HG03575 (cell line): ENCODE measurements around the gene OAS1.
"Not testable (repeated sequence)": the region's sequence is repeated elsewhere in the genome, so short reads cannot be mapped to it uniquely, and the experiment has no call there.

Experiments used
- ATAC-seq: cut with Tn5 transposase; IDR thresholded peaks from one replicate; pipeline ENCODE4 v1.9.1; 2021; ENCODE audit not compliant: unreplicated experiment, insufficient number of reproducible peaks, low FRiP score; ENCODE audit errors: extremely low read depth

OAS1 gene

DNA sequence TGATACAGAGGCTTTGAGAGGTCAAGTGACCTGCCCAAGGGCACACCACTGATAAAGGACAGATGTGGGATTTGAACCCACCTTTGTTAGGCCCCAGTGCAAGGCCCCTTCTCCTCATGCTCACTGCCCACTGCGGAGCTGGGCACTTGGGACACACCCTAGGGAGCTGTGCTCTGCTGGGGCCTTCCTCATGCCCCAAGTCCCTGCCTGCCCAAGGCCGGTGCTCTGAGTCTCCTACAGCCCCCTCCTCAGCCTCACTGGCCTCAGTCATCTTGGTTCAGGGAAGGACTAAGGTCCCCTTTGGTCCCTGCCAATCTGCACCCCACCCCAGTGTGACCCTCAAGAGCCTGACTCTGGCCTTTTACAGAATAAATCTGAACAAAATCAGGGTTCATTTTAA is 23.6 kb downstream of the OAS1 start:
- ATAC-seq = no peak

DNA sequence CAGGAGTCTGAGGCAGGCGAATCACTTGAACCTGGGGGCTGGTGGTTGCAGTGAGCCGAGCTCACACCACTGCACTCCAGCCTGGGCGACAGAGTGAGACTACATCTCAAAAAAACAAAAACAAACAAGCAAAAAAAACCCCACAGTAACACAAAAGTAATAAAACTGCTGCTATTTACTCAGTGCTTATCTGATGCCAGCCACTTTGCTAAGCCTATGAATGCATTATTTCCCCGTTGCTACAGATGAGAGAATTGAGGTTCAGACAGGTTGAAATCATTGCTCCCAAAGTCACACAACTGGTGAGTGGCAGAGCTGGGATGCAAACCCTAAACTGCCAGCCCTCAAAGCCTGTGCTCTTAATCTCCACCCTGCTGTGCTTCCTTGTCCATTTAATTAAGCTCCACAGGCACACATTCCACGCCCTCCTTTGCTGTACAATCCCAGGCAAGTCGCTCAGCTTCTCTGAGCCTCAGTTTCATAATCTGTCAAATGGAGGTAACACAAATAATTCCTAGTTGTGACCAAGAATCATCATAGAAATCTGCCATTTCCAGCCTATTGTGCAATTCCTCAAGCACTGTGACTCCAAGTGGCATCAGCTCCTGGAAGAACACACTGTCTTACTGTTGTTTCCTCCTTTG is 25.8 kb downstream of the OAS1 start:
- ATAC-seq = no peak

DNA sequence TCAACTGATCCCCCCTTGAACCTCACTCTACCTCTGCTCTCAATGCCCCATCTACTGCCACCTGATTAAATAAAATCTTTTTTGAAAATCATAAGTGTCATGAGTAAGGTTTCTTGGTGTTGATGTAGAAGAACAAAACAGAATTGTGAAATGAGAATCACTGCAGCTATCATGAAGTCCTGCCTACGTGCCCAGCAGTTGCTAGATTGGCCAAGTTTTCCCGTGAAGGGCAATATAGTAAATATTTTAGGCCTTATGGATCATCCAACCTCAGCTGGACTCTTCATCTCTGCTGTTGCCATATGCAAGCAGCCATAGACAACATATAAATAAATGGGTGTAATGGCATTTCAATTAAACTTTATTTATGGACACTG is 26.4 kb downstream of the OAS1 start:
- no peak for ATAC-seq

DNA sequence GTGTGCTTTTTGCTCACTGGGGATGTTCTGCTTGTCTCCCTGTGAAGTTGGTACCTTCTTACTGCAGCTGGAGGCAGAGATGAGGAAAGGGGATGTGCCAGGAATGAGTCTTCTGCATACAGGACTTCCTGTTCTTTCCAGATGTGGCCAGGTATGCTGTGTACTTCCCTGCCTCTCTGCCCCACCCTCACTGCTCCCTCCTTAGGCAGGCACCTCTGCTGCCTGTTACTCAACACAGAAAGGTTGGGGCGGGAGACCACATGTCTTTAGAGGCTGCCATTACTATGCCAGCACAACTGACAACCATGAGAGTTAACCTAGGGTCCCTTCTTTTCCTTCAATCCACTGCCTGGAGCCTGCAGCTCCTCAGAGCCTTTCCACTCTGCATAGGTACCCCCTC is 29.5 kb downstream of the OAS1 start:
- ATAC-seq = no peak

DNA sequence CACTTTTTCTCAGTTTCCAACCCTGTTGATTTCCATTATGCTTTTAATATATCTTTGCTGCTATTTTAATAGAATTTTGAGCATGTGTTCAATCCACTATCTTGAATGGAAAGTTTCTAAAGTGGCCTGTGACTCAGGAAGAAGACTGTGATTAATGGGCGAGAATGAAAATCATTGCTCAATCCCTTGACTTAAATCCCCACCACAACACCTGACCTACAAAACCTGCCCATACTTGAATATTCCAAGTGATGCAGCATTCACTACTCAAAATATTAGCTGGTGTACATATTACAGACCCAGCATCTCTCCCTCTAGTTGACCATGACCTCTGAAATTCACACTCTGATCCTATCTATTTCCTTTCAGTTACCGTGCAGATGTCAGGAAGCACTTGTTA is 30.2 kb downstream of the OAS1 start:
- no peak for ATAC-seq

DNA sequence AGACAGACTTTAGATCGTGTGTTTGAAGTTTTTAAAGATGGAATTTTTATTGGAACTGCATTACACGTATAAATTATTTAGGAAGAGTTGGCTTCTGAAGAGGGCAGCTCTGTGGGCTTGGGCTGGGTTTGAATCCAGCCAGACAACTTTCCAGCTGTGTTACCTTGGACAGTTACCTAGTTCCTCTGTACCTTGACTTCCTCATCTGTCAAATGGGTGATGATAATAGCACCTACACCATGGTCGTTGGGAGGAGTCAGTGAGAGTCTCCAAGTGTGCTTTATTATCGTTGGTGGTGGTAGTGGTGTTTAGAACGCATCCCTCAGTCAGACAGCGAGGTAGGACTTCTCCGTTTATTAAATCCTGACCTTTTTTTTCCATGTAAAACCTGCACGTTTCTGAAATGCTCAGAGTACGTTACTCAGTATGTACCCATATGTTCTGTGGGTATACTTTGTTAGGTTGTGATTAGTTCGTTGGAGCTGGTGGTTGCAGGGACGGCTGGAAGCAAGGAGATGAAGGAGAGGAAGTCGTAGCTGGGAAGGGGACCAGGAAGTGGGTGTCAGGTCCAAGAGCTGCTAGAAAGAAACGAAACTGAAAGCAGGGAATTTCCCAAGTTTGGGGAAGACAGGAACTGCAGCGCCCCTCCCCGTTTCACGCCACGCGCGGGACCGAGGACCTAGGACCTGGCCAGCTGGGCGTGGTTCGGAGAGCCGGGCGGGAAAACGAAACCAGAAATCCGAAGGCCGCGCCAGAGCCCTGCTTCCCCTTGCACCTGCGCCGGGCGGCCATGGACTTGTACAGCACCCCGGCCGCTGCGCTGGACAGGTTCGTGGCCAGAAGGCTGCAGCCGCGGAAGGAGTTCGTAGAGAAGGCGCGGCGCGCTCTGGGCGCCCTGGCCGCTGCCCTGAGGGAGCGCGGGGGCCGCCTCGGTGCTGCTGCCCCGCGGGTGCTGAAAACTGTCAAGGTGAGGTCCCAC is 31.3 kb downstream of the OAS1 start, which contains the start of gene OAS3:
OAS3 (plus strand) TSS at position 734 of the 979 bp plus-strand sequence; CDS start at position 791, 57 bp downstream.
- ATAC-seq = no peak

DNA sequence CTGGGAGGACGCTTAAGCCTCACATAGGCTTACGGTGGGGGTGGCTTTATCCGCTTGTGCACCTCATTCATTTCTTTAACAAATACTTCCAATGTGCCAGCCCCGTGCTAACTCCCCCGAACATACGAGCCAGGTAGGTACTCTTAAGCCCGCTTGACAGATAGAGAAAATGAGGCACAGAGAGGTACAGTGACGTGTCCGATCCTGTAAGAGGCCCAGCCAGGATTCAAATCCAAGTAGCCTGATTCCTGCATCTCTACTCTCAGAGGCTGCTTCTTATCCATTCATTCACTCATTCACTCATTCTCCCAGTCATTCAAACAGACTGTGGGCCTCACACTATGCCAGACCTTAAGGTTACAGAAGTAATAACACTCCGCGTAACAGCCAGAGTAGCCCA is 32.0 kb downstream of the OAS1 start:
- ATAC-seq = no peak

DNA sequence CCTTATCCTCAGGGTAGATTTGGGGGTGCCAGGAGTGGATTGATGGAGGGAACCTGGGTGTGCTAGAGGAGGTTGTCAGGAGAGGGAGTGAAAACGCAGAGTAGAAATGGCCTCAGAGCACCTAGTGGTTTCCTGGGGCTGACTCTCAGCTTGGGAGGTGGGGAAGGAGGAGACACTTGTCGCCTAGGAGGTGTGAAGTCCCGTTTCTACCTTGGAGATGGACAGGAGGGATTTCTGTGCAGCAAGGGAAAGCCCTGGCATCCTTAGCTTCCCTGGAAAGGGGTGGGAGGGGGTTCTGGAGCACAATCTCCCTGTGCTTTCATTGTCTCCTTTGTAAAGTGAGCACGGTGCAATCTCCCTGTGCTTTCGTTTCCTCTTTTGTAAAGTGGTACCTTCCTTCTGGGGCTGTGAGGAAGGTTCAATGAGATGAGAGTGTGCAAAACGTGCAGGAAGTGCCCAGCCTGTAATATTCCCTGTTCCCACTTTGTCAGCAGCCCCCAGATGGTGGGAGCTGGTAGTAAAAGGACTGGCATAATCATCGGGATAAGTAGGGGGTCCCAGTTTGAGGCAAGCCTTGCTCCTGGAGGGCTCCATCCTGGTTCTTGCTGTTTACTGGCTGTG is 33.1 kb downstream of the OAS1 start:
- no peak for ATAC-seq

DNA sequence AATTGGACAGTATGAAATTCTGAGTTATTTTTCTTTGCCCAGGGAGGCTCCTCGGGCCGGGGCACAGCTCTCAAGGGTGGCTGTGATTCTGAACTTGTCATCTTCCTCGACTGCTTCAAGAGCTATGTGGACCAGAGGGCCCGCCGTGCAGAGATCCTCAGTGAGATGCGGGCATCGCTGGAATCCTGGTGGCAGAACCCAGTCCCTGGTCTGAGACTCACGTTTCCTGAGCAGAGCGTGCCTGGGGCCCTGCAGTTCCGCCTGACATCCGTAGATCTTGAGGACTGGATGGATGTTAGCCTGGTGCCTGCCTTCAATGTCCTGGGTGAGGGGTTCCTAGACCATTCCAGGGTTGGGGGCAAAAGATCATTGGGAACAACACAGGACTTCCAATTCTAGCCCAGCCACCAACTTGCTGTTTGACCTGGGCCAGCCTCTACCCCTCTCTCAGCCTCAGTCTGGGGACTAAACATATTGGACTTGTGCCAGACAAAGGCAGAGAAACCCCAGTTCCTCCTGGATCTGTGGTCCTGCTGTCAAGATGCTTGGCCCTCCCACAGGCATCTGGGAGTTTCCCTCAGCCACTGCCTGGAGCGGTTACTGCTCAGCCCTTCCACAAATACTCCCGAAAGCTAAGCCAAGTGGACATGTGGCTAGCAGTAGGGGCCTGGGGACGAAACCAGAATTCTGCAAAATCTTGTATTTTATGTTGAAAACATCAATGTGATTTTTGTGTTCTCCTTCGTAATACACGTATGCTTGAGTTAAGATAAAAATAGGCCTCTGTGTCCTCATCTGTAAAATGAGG is 35.0 kb downstream of the OAS1 start:
- ATAC-seq = no peak

DNA sequence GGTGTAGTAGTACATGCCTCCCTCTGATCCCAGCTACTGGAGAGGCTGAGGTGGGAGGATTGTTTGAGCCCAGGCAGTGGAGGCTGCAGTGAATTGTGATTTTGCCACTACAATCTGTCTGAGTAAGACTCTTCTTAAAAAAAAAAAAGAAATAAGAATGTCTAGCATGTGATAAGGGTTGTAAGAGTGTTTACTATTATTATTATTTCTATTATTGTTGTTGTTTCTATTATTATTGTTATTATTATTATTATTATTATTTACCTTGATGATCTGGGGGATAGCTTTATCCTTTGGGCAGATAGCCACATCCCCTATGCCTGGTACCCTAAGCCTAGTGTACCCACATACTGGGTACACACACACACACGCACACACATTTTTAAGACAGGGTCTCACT is 35.8 kb downstream of the OAS1 start:
- ATAC-seq = no peak

DNA sequence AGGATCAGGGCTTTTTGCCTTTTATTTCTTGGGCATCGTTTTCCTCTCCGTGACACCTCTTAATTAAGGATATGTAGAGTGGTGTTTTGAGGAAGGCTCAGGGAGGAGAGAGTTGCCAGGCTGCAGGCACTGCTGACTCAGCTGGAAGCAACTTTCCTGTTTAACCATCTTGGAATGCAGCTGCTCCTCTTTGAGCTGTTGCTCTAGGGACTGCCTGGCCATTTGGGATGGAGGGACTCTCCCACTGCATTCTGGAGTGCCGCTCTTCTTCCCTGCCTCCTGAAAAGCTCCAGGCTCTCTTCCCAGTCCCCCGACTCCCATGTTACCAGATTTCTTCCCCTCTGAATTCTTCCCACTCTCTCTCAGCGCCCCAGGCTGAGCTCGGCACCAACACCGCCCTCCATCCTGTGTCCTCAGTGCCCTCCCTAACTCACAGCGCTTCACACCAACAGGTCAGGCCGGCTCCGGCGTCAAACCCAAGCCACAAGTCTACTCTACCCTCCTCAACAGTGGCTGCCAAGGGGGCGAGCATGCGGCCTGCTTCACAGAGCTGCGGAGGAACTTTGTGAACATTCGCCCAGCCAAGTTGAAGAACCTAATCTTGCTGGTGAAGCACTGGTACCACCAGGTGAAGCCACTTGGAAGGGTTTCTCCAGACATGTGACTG is 37.4 kb downstream of the OAS1 start:
- ATAC-seq = no peak

DNA sequence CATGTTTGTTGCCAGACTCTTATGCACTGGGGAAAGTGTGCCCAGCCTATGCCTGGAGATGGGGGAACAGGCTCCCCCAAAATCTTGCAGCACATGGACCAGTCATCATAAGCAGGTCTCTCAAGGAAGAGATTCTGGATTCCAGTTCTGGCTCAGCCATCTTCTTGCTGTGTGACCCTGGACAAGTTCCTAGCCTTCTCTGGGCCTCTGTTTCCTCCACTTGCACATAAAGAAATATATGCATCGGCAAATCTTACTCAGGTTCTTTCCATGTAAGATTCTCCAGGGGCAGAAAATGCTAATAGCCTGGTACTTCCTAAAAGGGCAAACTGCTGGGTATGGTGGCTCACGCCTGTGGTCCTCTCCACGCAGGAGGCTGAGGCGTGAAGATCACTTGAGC is 38.8 kb downstream of the OAS1 start:
- no peak for ATAC-seq

DNA sequence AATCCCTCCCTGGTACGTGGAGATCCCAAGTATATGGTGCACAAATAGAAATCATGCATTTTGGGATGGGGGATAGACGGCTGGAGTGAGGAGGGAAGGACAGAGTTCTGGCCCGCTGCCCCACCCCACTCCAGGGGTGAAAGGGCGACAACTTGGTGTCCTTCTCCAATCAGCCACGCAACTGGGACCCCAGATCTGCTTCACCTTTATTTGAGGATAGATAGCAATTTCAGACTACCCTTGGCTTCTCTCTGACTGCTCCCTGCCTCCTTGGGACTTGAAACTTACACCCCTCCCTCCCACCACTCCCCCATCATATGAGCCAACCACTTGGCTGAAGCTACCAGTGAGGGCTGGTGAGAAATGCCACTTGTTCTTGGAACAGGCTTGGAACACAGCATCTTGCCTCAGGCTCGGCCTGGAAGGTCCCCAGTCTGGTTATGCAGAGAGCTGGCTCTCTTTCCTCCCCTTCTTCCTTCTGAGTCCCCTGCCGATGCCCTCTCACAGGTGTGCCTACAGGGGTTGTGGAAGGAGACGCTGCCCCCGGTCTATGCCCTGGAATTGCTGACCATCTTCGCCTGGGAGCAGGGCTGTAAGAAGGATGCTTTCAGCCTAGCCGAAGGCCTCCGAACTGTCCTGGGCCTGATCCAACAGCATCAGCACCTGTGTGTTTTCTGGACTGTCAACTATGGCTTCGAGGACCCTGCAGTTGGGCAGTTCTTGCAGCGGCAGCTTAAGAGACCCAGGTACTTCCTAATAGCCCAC is 39.7 kb downstream of the OAS1 start:
- no peak for ATAC-seq

DNA sequence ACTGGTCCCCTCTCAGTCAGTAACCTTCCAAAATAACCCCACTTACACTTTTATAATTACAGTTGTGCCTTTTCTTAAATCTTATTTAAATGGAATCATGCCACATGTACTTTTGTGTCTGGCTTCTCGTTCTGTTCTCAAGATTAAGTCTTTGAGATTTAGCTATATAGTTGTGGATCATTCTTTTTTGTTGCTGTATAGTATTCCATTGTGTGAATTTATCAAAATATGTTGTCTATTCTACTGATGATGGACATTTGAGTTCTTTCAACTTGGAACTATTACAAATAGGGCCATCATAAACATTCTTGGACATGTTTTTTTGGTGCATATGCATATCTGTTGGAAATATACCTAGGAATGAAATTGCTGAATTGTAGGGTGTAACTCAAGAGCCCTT is 40.6 kb downstream of the OAS1 start:
- ATAC-seq = no peak

DNA sequence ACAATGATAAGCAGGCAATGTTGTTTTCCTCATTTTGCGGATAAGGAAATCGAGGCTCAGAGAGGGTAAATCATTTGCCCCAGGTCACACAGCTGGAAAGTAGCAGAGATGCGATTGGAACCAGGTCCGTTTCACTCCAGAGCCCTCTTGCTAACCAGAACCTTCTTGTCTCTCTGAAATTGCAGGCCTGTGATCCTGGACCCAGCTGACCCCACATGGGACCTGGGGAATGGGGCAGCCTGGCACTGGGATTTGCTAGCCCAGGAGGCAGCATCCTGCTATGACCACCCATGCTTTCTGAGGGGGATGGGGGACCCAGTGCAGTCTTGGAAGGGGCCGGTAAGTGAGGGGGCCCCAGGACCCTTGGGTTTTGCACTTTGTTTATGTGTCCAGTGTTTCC is 41.0 kb downstream of the OAS1 start:
- ATAC-seq = no peak

DNA sequence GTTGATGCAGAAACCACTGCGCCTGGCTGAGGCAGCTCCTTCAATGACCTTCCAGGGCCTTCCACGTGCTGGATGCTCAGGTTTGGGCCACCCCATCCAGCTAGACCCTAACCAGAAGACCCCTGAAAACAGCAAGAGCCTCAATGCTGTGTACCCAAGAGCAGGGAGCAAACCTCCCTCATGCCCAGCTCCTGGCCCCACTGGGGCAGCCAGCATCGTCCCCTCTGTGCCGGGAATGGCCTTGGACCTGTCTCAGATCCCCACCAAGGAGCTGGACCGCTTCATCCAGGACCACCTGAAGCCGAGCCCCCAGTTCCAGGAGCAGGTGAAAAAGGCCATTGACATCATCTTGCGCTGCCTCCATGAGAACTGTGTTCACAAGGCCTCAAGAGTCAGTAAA is 42.0 kb downstream of the OAS1 start:
- no peak for ATAC-seq

DNA sequence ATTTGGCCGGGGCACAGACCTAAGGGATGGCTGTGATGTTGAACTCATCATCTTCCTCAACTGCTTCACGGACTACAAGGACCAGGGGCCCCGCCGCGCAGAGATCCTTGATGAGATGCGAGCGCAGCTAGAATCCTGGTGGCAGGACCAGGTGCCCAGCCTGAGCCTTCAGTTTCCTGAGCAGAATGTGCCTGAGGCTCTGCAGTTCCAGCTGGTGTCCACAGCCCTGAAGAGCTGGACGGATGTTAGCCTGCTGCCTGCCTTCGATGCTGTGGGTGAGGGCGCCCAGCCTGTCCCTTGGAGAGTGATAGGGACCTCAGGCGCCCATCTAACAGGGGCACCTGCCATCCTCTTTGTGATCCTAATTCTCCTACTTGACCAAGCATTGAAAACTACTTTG is 43.9 kb downstream of the OAS1 start:
- no peak for ATAC-seq

DNA sequence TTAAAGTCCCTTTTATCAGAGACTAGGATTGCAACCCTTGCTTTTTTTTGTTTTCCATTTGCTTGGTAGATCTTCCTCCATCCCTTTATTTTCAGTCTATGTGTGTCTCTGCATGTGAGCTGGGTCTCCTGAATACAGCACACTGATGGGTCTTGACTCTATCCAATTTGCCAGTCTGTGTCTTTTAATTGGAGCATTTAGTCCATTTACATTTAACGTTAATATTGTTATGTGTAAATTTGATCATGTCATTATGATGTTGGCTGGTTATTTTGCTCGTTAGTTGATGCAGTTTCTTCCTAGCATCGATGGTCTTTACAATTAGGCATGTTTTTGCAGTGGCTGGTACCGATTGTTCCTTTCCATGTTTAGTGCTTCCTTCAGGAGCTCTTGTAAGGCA is 50.4 kb downstream of the OAS1 start:
- not testable (repeated sequence) for ATAC-seq
